K562 treated with DMSO at 1 percent for 48 hours (cell line): ENCODE results near the gene PDZRN3. TPM values are rescaled to one million over a fixed set of nuclear protein-coding genes. Genes with fewer than 3 reads are reported as not detected.

Source experiments
- total RNA-seq: library from RNA; unstranded; fragments of 300-600 nt; gene quantifications from 2 replicates; pipeline ENCODE4 v1.2.3, GENCODE V29; 2022; ENCODE audit warnings: low replicate concordance; ENCODE audit errors: extremely low read depth

PDZRN3 gene
- total RNA-seq, result not detected in 2 replicates

DNA sequence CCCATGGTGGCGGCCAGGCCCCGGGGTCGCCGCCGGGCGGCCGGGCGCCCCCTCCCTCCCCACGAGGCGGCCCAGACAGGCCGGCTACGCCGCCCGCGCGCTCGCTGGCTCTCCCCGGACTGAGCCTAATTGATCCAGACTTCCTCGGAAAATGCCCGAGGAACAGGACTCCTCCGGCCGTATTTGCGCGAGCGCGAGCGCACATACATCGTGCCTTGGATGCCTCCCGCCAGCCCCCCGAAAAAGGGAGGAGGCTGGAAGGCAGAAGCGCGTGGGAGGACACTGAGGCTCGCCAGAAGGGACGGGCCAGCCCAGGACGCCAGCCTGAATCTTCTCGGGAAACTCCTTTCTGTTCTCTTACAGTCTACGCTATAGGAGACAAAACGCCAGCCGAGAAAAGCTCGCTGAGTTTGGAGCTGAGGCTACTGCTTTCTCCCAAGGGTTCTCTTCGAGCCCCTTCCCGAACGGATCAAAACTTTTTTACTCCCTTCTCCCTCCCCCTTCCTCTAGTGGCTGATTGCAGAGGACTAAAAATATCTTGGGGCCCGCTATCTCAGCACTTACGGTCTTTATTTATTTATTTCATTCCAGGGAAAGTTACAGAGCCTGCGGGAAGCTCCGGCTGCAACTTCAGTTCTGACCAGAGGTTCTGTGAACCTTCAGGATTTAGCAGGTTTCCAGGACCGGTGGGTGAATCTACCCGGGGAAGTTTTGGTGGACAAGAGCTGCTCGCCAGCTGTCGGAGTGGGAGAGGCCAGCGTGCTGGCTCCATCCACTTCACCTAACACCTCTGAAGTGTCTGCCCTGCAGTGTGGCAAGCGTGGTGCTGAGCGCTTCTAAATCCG is at the start of gene PDZRN3:
Gene PDZRN3, minus strand, starts transcription at position 121 of the 845 bp plus-strand sequence.

